HG03521 (cell line): ENCODE results near the gene MALRD1.

Experiments
- ATAC-seq: cut with Tn5 transposase; IDR thresholded peaks from one replicate; pipeline ENCODE4 v1.9.1; 2021; ENCODE audit warnings: mild to moderate bottlenecking, moderate library complexity; ENCODE audit not compliant: unreplicated experiment

The MALRD1 gene

DNA sequence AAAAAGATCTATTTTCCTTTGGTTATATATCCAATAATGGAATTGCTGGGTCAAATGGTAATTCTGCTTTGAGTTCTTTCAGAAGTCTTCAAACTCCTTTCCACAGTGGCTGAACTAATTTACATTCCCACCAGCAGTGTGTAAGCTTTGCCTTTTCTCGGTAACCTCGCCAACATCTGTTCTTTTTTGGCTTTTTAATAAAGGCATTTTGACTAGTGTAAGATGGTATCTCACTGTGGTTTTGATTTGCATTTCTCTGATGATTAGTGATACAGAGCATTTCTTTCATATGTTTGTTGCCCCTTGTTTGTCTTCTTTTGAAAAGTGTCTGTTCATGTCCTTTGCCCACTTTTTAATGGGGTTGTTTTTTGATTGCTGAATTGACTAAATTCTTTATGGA lies 285.0 kb downstream of the MALRD1 start:
- ATAC-seq: no peak

DNA sequence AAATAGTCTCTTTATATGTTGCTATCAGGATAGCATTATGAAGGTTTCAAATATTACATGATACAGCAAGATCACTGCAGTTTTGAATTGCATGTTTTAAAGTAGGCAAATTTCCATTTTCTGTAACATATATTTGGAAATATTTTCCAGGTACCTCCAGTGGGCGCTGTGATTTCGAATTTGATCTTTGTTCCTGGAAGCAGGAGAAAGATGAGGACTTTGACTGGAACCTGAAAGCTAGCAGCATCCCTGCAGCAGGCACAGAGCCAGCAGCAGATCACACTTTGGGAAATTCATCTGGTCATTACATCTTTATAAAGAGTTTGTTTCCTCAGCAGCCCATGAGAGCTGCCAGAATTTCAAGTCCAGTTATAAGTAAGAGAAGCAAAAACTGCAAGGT lies 299.0 kb downstream of the MALRD1 start:
- ATAC-seq: no peak

DNA sequence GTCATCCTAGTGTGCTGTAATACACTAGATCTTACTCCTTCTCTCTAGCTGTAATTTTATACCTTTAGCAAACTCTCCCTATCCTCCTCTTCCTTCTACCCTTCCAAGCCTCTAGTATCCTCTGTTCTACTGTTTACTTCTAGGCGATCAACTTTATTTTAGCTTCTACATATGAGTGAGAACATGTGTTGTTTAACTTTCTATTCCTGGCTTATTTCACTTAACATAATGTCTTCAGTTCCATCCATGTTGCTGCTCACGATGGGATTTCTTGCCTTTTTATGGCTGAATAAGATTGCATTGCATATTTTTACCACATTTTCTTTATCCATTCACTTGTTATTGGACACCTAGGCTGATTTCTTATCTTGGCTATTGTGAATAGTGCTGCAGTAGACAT lies 318.6 kb downstream of the MALRD1 start:
- ATAC-seq: no peak

DNA sequence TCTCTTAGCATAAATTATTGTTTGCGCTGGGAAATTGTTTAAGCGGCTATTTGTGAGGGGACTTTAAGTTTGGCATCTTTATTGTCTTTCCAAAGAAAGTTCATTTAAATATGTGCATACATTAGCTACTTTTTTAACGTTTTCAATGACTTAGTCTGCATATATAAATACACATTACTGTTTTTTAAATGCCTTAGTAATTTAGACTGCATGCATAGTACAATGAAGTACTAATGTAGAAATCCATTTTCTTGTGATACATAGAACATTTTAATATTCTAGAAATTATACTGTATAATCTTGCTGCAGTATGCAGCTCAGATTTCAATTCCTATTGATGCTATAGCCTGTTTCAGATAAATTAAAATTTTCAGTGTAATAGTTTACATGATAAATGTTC lies 325.4 kb downstream of the MALRD1 start:
- no peak for ATAC-seq

DNA sequence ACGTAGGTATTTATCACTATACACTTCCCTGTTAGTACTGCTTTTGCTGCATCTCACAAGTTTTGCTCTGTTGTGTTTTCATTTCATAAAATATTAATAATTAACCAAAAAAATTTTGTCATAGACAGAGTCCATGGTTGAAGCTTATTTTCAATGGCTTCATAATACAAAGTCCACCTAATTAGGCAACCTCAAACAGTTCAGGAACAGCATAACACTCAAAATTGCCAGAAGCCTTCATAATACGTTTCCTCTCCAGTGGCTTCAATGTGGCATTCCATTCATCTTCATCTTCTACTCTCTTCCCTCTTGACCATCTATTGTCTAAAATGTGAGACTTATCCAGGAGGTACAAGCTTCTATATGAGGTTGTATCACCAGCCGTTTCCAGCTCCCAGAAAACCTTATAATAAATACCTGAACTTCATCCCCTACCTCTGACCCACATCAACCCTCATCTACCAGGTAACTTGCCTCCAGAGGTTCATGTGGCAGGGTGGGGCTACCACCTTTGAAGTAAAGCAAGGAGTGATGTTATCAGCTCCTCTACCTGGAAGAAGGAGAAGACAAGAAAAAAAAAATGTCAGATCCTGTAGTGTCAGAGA lies 337.3 kb downstream of the MALRD1 start:
- no peak for ATAC-seq

DNA sequence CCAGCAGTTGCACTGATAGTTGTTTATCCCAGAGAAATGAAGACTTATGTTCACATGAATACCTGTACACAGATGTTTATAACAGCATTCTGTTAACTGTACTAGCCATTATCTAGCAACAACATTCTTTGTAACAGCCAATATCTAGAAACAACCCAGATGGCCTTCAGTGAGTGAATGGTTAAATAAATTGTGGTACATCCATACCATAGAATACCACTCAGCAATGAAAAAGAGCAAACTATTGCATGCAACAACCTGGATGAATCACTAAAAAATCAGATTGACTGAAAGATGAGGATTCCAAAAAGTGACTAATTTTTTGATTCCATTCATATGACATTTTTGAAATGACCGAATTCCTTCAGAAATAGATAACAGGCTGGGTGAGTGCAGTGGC lies 360.3 kb downstream of the MALRD1 start:
- no peak for ATAC-seq

DNA sequence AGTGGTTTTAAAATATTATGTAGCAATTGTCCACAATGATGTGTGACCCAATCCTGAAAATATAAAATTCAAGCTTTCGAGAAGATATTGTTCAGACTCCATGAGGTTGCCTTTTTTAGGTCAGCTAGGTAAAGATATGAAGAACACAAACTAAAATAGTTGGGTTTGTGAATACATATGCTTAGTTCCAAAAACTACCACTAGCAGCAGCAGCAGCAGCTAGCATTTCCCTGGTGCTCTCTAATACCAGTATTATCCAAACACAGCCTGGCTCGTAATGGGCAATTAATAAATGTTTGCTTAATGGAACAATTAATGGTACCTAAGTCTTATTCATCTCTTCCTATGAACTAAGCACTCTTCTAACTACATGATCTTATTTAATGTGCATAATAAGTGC lies 362.5 kb downstream of the MALRD1 start:
- no peak for ATAC-seq

DNA sequence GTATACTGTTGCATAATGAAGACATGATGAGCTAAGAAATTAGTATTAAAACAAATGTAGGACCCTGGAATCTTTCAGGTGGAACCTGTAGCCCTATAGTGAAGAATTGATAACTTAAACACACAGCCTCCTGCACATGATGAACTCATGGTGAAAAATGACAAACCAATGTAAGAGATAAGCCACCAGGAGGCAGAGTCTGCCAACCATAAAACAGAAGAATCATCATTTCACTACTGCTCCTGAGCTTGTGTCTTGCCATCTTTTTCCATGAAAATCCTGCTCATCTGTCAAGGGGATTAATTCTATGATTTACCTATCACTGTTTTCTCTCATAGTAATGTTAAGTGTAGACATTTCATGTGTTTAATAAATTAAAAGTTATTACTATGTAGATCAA lies 363.9 kb downstream of the MALRD1 start:
- no peak for ATAC-seq

DNA sequence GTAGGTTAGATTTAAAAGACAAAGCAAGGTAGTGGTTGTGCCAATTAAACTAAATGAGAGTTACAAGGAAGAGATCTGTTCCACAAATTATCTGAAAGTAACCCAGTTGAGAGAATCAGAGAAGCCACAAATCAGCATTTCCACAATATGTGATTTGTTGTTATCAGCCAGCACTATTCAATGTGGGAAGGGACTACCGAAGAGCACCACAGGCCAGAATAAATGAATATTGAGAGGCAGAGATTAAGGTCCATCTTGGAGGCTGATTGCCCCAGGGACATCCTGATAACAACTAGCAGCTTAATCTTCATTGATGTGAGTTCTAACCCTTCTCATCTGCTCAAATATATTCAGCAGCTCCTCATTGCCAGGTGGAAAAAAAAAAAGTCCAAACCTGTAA lies 367.6 kb downstream of the MALRD1 start:
- ATAC-seq: no peak

DNA sequence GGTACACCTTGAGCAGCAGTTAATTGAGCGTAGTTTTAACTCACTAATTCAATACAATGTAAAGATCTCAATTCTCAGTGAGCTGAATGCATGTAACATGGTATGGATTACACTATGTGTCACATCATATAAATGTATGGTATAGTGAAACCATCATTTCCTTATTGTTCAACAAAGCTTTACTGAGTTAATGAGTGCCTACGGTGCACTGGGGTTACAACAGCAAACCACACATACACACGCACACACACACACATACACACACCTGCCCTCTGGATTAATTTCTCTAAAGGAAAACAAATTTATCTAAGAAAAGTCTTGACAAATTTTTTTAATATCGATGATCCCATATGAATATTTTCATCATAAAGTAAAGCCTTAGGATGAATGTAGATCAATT lies 369.1 kb downstream of the MALRD1 start:
- no peak for ATAC-seq

DNA sequence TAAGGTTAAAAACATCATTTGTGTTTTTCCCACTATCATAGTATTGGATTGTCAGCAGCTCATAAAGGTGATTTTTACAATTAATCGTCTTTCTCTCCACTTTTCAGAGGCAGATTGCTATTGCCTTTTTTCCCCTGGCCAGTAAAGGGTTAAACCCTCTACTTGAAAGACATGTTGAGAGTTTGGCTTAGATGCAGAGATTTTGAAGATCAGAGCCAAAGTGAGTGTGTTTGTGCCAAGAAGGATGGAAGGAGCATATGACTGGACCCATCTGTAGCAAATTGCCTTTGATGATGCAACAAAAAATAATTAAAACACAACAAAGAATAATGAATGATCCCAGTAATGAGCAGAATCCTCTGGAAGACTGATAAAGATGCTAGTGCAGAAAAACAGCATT lies 373.1 kb downstream of the MALRD1 start:
- ATAC-seq: no peak

DNA sequence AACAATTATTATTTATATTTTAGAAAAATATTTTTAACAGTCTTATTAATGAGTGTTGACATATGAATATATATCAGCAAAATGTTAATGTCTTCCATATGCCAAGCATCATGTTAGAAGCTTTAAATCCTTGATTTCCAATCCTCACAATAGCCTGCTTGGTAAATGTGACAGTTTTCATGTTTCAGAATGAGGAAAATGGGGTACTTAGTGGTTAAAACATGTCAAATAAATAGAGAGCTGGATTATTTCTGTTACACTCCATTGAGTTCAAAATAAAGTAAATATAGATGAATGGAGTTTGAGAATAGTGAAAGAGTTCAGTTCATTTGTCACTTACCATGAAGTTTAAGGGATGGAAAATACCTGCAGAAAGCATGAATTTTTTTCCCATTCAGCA lies 377.4 kb downstream of the MALRD1 start:
- ATAC-seq: no peak

DNA sequence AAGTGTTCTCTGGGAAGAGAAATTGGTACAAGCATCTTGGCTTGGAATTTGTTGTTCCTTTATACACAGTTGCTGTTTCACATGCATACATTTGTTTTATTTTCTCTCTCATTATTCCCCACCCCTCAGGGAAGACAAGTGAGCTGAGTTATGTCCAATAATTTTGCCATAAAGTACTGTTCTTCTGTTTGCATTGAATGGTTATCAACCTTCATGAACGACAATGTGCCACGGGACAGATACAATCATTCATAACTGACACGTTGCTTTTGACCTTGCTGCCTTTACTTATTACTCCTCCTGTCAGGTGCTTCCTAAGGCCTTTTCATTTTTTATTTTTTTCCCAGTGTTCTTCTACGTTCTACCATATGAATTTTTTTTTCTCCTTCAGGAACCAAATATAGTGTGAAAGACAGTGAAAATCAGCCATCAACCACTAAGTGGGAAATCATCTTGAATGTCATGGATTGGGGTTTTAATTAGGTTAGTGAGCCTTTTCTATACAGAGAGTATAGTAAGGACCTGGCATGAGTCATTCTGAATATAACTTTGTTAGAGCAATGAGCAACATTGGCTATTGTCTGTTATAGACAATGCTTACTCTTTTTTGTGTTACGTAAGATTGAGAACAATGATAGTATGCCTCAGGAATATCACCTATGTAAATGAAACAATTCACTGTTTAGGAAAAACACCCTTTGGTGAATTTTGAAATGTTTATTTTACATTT lies 383.2 kb downstream of the MALRD1 start:
- no peak for ATAC-seq

DNA sequence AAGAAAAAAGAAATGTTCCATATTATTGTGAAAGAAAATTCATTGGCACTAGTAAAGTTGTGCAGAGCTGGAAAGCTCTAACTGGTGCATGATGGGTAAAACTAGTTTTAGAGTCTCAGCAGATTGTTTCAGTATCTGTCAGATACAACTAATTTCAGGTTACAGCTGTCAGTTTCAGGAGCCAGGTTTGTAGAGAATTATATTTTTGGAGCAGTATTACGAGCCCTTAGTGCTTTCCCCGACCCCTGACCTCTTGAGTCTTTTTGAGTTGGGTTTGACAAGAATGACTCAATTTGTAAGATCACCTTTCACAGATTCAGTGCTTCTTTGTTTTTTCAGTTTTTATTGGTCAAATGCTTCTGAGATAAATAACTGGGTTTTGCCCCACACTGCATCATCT lies 401.3 kb downstream of the MALRD1 start:
- no peak for ATAC-seq

DNA sequence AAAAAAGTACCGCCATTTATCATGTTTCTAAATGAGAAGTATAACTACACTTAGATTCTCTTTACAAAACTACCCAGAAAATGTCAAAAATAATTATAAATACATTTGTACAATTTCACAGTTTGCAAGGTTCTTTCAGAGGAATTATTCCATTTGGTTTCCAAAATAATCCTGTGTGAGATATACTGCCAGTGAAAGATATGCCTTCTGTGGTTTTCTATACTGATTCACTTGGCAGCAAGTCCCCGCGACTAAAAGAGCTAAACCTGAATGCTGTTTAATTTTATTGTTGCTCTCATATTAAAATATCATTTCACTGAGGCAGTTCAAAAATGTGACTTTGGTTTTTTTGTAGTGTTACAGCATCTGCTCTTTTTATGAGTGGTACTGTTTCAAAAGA lies 402.8 kb downstream of the MALRD1 start:
- no peak for ATAC-seq

DNA sequence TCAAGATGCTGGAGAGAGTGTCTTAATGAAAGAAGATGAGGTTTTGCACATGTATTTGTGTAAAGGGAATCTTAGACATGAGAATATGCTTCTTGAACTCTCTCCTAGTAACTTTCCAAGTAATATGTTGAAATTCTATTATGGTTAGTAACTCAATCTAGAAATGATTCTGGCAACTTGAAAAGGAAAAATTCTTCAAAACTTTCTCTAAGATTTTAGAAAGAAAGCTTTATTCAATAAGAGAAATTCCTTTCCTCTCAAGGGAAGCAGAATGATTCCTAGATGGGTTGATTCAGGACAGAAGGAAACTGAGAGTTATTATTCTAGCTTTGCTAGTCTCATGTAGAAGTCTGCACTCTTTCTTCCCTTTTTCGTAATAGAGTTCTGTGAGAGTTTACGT lies 403.3 kb downstream of the MALRD1 start:
- no peak for ATAC-seq

DNA sequence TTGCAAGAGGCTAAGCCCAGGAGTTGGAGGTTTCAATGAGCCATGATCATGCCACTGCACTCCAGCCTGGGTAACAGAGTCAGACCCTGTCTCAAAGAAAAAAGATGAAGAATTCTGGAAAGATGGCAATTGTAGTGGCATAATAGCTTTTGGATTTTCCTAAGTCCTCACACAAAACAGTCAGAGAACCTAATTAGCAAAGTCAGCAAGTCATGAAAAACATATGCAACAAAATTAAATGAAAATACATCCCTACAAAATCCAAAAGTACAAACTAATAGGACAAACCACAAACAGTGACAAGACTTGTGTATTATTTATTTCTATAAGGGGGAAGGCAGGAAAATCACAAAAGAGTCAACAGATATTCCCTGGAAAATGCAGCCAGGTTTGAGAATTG lies 405.4 kb downstream of the MALRD1 start:
- ATAC-seq: no peak

DNA sequence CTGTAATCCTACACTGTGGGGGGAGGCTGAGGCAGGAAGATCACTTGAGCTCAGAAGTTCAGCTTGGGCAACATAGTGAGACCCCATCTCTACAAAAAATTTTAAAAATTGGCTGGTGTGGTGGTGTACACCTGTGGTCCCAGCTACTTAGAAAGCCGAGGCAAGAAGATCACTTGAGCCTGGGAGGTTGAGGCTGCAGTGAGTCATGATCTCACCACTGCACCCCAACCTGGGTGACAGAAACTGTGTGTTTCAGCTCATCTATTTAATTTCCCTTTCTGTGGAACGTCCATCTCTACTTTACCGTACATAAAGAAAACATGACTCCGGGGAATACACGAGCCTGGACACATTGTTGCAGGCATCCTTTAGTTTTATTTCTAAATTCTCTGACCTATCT lies 413.0 kb downstream of the MALRD1 start:
- no peak for ATAC-seq

DNA sequence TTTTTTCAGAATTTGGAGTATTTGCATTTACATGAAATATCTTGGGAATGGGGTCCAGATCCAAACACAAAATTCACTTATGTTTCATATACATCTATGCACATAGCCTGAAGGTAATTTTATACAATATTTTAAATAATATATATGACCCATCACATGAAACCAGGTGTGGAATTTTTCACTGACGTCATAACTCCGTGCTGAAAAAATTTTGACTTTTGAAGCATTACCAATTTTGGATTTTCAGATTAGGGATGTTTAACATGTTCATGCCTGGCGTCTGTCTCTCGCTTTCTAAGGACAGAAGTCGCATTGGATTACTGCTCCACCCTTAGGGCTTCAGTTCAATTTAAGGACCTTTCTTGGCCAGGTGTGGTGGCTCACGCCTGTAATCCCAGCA lies 418.1 kb downstream of the MALRD1 start:
- ATAC-seq: no peak

DNA sequence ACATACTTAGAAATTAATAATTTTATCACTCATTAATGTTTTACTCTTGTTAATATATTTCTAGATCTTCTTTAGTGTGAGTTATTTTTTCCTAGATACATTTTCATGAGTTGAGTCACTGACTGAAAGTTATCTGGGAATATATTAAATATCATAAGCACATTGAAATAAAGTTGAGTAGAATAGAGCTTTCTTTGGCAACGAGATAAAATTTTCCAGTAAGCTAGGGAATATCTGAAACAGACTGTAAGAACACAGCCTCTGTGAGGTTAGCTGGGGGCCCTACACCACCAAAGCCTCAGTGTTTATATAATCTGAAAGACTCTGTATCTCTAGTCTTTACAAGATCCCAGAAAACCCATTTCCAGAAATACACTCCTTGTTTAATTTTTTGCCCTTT lies 419.8 kb downstream of the MALRD1 start:
- ATAC-seq: no peak

DNA sequence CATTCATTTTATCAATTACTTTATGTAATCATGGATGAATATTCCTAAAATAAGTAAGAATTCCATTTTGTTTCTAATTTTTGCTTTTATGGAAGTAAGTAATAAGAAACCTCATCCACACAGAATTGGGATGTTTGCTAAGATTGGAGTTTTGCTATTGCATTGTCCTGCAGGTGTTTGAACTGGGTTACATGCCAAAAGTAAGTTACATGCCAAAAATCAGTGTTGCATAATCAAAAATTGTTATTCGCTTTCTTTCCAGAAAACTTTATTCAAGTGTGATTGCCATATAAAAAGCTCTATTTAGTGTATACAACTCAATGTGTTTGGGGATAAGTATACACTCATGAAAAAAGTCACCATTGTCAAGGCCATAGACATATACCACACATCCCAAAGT lies 420.9 kb downstream of the MALRD1 start:
- ATAC-seq: no peak

DNA sequence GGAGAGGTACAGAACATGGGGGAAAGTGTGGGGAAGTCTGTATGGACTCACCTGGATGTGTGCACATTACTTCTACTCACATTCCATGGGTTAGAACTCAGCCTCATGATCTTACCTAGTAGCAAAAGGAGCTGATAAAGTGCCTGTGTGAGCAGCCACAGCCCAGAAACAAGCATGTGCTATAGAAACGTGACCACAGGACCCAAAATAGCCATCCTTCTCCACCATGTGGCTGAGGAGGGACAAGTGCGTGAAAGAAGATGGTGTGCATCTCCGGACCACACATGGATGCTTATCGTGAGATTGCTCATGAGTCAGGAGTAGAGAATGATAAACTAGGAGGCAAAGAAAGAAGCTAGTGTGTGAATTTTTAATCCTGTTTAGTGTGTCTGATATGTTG lies 431.3 kb downstream of the MALRD1 start:
- no peak for ATAC-seq

DNA sequence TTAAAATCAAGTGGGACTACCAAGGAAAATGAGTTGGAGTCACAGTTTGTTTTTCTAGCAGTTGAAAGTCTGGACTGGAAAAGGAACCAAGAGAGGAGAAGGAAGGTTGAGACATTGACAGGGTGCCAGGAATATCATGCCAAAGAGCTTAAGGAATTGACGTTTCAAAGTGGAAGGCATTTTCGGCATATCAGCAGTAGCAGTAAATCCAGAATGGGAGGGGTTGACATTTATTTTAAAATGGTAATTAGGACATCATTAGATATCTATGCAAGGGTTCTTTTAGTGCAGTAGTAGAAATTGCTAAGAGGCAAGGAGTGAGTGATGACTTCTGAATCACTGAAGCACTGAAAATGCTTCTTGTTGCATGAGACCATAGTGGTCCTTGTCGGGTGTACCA lies 431.8 kb downstream of the MALRD1 start:
- ATAC-seq: no peak
